ENCODE data around the gene PSMA5.
"Not testable (repeated sequence)": the region's sequence is repeated elsewhere in the genome, so short reads cannot be mapped to it uniquely, and the experiment has no call there.

Gene PSMA5

DNA sequence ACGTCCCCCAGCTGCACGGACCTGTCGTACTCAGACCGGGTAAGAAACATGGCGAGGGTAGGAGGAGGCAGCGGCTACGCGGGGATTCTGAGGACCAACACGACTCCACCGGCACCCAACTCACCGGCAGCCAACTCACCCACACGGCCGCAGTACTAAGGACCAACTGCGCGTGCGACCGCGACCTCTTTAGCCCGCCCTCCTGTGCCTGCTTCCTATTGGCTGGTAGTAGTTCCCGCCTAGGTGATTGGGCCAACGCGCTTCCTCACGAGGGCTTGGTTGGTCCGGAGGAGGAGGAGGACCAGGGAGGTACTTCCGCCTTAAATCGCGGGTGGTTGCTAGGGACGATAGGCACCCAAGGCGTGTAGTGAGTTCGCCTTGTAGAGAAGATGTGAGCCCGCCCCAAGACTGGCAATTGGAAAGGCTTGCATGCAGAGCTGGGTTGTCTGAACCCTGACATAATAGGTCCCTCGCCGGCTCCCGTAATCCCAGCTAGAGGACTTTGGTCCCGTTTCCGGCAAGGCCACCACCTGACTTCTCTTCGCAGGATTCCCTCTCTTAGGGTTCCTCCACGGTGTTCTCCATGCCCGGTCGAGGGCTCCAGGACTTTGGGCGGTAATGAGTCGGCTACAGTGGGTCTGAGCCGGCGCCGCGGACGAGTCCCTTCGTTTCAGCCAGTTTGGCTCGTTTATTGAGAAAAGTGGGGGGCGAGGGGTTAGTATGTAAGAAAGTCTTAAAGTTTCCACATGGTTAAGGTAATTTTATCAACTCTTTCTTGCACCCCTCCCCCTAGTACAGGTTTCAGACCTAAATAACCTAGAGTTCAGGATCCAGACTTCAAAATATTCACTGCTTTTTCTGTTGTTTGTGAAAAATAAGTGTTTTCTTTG, at the start of gene PSMA5:
Gene PSMA5, minus strand, starts transcription at position 168 of the 890 bp plus-strand sequence. Its CDS starts 118 bp downstream, at position 50.
- DNase-seq (ENCODE audit: insufficient read length, low spot score) (peak; percentile 80), FAIRE-seq (no peak)
- TF ChIP-seq, protein P1, sequence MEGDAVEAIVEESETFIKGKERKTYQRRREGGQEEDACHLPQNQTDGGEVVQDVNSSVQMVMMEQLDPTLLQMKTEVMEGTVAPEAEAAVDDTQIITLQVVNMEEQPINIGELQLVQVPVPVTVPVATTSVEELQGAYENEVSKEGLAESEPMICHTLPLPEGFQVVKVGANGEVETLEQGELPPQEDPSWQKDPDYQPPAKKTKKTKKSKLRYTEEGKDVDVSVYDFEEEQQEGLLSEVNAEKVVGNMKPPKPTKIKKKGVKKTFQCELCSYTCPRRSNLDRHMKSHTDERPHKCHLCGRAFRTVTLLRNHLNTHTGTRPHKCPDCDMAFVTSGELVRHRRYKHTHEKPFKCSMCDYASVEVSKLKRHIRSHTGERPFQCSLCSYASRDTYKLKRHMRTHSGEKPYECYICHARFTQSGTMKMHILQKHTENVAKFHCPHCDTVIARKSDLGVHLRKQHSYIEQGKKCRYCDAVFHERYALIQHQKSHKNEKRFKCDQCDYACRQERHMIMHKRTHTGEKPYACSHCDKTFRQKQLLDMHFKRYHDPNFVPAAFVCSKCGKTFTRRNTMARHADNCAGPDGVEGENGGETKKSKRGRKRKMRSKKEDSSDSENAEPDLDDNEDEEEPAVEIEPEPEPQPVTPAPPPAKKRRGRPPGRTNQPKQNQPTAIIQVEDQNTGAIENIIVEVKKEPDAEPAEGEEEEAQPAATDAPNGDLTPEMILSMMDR (IDR thresholded peaks at IDR 0.05; ENCODE audit: insufficient read depth, missing control alignments) = no peak

DNA sequence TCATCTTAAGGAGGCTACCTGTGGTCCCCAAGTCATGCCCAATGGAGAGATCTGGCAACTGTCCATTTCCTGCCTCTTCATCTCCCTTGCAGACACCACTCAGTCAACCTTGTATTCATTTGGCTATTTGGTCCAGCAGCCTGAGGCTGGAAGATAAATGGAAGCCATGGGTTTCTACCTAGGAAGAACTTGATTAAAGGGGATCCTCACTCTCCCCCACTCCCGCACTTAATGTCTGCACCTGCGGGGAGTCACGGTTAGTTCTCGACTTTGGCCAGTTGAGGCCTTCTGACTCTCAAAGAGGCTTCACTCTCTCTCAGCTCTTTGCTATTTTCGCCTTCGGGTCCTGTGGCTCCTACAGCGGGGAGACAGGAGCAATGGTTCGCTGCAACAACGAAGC, 49.0 kb upstream of the PSMA5 start:
- TF ChIP-seq, protein P1 (IDR thresholded peaks at IDR 0.05; ENCODE audit: insufficient read depth, missing control alignments) = no peak
- no peak for DNase-seq (ENCODE audit: insufficient read length, low spot score)
- no peak for FAIRE-seq

DNA sequence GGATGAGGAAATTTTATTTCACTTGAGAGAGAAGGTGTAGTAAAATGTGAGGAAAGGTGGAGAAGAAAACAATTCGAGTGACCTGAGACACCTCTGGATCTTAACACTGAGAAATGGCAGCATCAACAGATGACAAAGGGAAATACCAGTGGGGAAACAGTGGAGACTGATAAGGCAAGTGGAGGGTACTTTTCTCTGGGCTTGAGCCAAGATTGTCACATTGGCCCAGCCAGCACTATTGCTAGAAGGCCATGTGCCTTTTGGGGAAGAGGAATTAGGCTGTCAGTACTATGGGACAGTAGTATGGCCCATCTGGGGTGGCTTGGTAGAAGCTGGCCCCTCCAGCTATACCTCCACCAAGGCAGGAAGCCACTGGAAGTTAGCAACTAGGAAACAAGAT, 48.4 kb upstream of the PSMA5 start:
- FAIRE-seq = no peak
- DNase-seq (ENCODE audit: insufficient read length, low spot score) = no peak
- TF ChIP-seq, protein P1 (IDR thresholded peaks at IDR 0.05; ENCODE audit: insufficient read depth, missing control alignments) = no peak

DNA sequence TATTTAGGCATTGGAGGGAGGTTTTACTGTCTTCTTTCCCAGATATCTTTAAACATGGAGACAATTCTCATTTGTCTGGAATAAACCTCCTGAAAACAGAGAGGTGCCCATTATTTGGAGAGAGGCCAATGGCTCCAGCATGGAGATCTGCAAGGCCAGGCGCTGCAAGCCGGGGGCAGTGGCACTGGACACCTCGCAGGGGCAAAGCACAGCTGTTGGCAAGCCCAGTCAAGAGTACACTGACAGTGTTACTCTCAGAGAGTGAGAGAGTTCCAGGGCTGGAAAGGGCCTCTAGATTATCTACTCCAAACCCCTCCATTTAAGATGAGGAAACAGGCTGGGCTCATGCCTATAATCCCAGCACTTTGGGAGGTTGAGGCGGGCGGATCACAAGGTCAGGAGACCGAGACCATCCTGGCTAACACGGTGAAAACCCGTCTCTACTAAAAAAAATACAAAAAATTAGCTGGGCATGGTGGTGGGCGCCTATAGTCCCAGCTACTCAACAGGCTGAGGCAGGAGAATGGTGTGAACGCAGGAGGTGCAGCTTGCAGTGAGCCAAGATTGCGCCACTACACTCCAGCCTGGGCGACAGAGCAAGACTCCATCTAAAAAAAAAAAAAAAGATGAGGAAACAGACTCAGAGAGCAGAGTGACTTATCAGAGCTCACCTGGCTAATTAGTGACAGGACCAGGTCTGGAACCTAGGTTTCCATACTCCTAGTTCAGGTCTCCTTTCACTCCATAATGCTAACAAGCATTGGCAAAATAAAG, 47.2 kb upstream of the PSMA5 start:
- not testable (repeated sequence) for FAIRE-seq; DNase-seq (ENCODE audit: insufficient read length, low spot score)

DNA sequence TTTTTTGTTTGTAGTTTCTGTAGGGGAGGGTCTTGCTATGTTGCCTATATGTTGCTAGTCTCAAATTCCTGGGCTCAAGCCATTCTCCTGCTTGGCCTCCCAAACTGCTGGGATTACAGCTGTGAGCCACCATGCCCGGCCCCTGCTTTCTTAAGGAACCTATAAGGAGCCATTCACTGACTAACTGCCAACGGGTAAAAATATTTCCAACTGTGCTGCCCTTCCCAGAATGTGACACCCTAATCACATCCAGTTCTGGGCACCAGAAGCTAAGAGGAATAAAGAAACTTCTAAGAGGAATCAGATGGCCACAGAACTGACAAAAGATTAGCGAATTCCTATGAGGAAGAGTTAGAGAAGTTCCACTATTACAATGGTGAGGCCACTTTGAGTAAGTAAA, 46.5 kb upstream of the PSMA5 start:
- TF ChIP-seq, protein P1 (IDR thresholded peaks at IDR 0.05; ENCODE audit: insufficient read depth, missing control alignments) = no peak
- DNase-seq (ENCODE audit: insufficient read length, low spot score) (no peak), FAIRE-seq (no peak)

DNA sequence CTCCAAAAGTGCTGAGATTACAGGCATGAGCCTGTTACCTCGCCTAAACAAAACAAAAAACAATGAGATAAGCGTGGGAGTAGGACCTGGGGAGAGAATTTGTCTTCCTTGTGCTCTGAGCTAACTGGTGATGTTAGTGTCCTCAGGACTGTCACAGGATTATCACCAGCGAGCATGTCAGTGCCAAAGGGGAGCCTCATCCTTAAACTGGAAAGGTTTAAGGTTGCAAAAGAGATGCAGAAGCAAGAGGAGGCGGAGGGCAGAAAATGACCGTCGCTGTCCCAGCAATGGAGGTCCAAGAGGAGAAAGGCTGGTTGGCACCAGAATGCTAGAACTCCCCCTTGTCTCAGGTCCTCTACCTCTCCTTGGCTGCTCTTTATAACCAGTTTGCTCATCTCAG, 44.0 kb upstream of the PSMA5 start:
- FAIRE-seq (no peak), DNase-seq (ENCODE audit: insufficient read length, low spot score) (no peak)
- TF ChIP-seq, protein P1 (IDR thresholded peaks at IDR 0.05; ENCODE audit: insufficient read depth, missing control alignments) = no peak

DNA sequence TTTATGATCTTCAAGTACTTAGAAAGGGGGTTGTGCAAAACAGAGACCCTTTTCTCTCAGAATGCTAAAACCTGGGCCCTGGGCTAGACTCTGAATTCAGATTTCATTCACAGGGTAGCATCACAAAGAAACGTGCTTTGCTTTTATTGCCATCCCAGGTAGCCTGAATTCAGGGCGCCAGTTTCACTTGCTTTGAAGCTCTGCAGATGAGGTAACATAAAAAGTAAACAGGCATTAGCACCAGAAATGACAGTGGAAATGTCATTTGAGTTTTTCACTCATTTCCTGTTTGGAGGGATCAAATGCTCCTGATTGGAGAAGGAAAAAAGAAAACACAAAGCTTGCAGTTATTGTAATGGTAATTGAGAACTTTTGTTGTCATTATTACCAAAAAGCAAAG, 42.7 kb upstream of the PSMA5 start:
- DNase-seq (ENCODE audit: insufficient read length, low spot score) (no peak), FAIRE-seq (no peak)
- TF ChIP-seq, protein P1 (IDR thresholded peaks at IDR 0.05; ENCODE audit: insufficient read depth, missing control alignments) = no peak
